Breast epithelium (tissue), 4 donors: ENCODE results near the gene DHRS7B. TPM values are rescaled to one million over a fixed set of nuclear protein-coding genes. Genes with fewer than 3 reads are reported as not detected.
A peak's percentile ranks its signal among the peaks of the same experiment; 100 is the strongest.

Experiments used
- DNase-seq, 2 donors: peaks; one replicate each; pipeline ENCODE4 v3.0.0-alpha.2; 2019; ENCODE audit warnings: low spot score in 2 of 2
- H3K27ac ChIP-seq, 2 donors: fragments of 200-600 bp; sonication (generic) in 1 of 2; one replicate each; pipeline ENCODE4 v1.5.1; 2016 to 2019; ENCODE audit warnings: mild to moderate bottlenecking in 1 of 2
- H3K27me3 ChIP-seq, 2 donors: fragments of 200-600 bp; sonication (generic) in 1 of 2; one replicate each; pipeline versions ENCODE4 v1.5.1 to v1.6.0; 2017 to 2019; ENCODE audit warnings: control low read depth in 1 of 2, mild to moderate bottlenecking in 1 of 2
- H3K36me3 ChIP-seq: fragments of 200-600 bp; one replicate; pipeline ENCODE4 v1.5.1; 2019
- H3K4me1 ChIP-seq, 2 donors: fragments of 200-600 bp; sonication (generic); one replicate each; pipeline ENCODE4 v1.5.1; 2016 to 2019; ENCODE audit warnings: control low read depth in 1 of 2
- H3K4me3 ChIP-seq, 3 donors: fragments of 200-600 bp; sonication (generic); 1 replicate in 2 of 3; 2 replicates in 1 of 3; pipeline ENCODE4 v1.5.1; 2016 to 2019; ENCODE audit warnings: mild to moderate bottlenecking in 3 of 3, moderate library complexity in 2 of 3
- H3K9me3 ChIP-seq, 2 donors: fragments of 200-600 bp; sonication (generic) in 1 of 2; one replicate each; pipeline ENCODE4 v1.5.1; 2016 to 2019; ENCODE audit warnings: control low read depth in 1 of 2
- POLR2A ChIP-seq: fragments of 450-650 bp; IDR thresholded peaks from one replicate; pipeline ENCODE4 v1.6.1; 2016; ENCODE audit warnings: antibody characterized with exemption, mild to moderate bottlenecking, moderate library complexity
- POLR2AphosphoS5 ChIP-seq, 3 donors: sonication (generic); formaldehyde crosslinking; IDR thresholded peaks; one replicate each; pipeline ENCODE4 v1.6.1; 2017; ENCODE audit warnings: antibody characterized with exemption in 3 of 3
- intact Hi-C: fragments of 100-400 bp; cut with DNase I; formaldehyde crosslinking; loops from one replicate; pipeline ENCODE4 v1.15.1; 2023; ENCODE audit warnings: low total_unique reads
- total RNA-seq, 3 donors: library from RNA; depleted of rRNA; stranded (reverse); fragments of >200 nt; gene quantifications; one replicate each; pipeline ENCODE4 v1.1.0, GENCODE V29; 2016
- TF ChIP-seq, protein P1 (sequence below), 3 donors: fragments of 450-650 bp; IDR thresholded peaks; one replicate each; pipeline ENCODE4 v1.5.1; 2016 to 2017; ENCODE audit warnings: antibody characterized with exemption in 3 of 3, mild to moderate bottlenecking in 3 of 3, moderate library complexity in 3 of 3

The DHRS7B gene
- total RNA-seq, 3 donors from 2014 or later, result 53.7 to 64.0 (median 60.9) TPM

DNA sequence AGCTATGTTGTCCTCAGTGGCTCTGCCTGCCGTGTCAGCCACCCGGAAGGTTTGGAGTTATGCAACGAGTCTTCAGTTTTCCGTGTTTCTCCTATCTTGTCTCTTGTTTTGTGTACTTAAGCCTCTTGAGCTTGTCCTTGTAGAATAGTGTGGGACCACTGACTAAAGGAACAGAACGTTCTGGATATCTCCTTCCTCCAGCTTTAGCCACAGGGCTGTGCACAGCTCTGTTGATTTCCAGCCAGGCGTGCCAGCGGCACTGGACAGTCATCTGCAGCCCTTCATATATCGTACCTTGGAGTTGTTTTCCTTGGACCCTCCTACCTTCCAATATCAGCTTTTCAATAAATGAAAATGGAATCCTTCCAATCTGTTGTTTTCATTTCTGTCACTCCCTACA is 47.4 kb downstream of the DHRS7B start:
- intact Hi-C loops, result no loop called here
- H3K36me3 ChIP-seq, result peaks cover 5% of the 10 kb centered on the region
- DNase-seq, result no peak
- peak overlapping the region in 1 of 2 donors; percentile 25 for H3K27ac ChIP-seq
- no peaks in the 10 kb centered on the region for H3K9me3 ChIP-seq
- H3K4me3 ChIP-seq, result no peak overlapping the region
- peaks cover 0 to 3% of the 10 kb centered on the region in 2 donors for H3K4me1 ChIP-seq
- no peaks in the 10 kb centered on the region for H3K27me3 ChIP-seq
- no peak for TF ChIP-seq POLR2AphosphoS5 (IDR thresholded peaks at IDR 0.05)
- no peak for TF ChIP-seq POLR2A
- TF ChIP-seq, protein P1, sequence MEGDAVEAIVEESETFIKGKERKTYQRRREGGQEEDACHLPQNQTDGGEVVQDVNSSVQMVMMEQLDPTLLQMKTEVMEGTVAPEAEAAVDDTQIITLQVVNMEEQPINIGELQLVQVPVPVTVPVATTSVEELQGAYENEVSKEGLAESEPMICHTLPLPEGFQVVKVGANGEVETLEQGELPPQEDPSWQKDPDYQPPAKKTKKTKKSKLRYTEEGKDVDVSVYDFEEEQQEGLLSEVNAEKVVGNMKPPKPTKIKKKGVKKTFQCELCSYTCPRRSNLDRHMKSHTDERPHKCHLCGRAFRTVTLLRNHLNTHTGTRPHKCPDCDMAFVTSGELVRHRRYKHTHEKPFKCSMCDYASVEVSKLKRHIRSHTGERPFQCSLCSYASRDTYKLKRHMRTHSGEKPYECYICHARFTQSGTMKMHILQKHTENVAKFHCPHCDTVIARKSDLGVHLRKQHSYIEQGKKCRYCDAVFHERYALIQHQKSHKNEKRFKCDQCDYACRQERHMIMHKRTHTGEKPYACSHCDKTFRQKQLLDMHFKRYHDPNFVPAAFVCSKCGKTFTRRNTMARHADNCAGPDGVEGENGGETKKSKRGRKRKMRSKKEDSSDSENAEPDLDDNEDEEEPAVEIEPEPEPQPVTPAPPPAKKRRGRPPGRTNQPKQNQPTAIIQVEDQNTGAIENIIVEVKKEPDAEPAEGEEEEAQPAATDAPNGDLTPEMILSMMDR (IDR thresholded peaks at IDR 0.05), result no peak

DNA sequence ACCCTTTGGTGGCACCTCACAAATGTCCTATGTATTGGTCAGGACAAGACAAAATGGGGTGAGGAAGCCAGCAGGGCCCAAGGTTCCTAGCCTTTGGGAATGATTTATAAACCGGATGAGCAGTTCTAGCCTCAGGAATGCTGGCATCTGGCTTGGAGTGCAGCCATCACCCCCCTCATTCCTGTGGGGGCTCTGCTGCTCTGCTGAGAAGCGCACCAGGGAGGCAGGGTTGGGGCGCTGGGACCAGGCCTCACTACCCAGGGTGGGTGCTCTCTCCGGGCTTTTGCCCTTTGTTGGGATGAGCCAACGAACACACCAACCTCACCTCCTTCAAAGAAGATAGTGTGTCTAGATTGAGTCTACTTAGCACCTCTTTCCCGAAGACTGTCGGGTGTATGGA is 47.9 kb downstream of the DHRS7B start:
- peaks cover 0 to 3% of the 10 kb centered on the region in 2 donors for H3K4me1 ChIP-seq
- no peak overlapping the region for H3K4me3 ChIP-seq
- H3K27me3 ChIP-seq, result no peaks in the 10 kb centered on the region
- peaks cover 5% of the 10 kb centered on the region for H3K36me3 ChIP-seq
- TF ChIP-seq POLR2A, result no peak
- TF ChIP-seq POLR2AphosphoS5 (IDR thresholded peaks at IDR 0.05), result no peak
- TF ChIP-seq, protein P1 (IDR thresholded peaks at IDR 0.05), result no peak
- peak overlapping the region in 1 of 2 donors; percentile 25 for H3K27ac ChIP-seq
- intact Hi-C loops, result no loop called here
- H3K9me3 ChIP-seq, result no peaks in the 10 kb centered on the region
- DNase-seq, result no peak

DNA sequence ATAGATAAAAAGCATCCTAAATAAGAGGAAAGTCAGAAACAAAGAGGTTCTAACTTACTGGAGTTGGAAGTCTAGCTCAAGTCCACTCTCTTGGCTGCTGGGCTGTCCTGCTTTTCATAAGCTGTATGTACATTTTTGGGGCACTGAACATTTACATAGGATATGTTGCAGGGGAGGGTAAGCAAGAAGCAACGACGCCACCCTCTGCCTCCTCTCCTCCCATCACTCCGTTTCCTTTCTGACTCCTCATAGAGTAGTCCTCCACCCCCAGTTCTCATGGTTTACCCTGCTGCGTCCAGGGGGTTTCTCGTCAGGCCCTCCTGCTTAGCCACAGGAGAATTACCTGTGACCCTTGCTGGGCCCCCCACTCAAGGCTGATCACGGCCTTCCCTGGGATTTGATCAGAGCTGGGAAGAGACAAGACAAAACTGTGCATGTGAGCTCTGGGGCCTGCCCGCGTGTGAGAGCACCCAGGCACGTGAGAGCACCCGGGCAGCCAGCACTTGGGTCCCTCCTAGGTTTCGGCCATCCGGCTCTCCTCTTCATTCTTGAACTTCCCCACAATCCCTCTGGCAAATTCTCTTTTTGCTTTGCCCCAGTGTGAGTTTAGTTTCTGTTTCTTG is 50.1 kb downstream of the DHRS7B start:
- intact Hi-C loops, result no loop called here
- no peaks in the 10 kb centered on the region for H3K4me1 ChIP-seq
- no peaks in the 10 kb centered on the region for H3K27me3 ChIP-seq
- H3K4me3 ChIP-seq, result no peak overlapping the region
- no peak overlapping the region for H3K27ac ChIP-seq
- H3K36me3 ChIP-seq, result peaks cover 5% of the 10 kb centered on the region
- no peaks in the 10 kb centered on the region for H3K9me3 ChIP-seq
- no peak for TF ChIP-seq POLR2A
- TF ChIP-seq POLR2AphosphoS5 (IDR thresholded peaks at IDR 0.05), result no peak
- TF ChIP-seq, protein P1 (IDR thresholded peaks at IDR 0.05), result no peak
- DNase-seq, result no peak

DNA sequence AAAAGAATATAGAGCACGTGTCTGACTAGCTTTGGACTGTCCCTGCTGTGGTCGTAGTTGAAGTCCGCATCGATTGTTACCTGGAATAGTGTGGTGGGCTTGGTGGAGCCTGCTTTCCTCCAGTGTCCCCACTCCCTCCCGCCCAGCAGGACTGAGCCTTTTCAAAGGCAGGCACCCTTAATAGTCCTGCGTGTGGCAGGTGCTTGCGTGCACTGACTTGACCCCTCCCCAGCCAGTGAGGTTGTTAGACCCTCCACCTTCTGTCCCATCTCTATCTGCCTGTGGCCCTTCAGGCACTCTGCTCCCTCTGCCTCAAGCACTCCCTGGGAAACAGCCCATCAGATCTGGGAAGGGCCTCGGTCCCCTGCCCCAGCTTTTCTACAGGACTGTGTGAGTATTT is 50.6 kb downstream of the DHRS7B start:
- no peak overlapping the region for H3K27ac ChIP-seq
- no peaks in the 10 kb centered on the region for H3K27me3 ChIP-seq
- no peak for DNase-seq
- no peaks in the 10 kb centered on the region for H3K9me3 ChIP-seq
- H3K36me3 ChIP-seq, result peaks cover 4% of the 10 kb centered on the region
- intact Hi-C loops, result no loop called here
- TF ChIP-seq POLR2AphosphoS5 (IDR thresholded peaks at IDR 0.05) (no peak), POLR2A (no peak)
- TF ChIP-seq, protein P1 (IDR thresholded peaks at IDR 0.05), result no peak
- H3K4me1 ChIP-seq, result no peaks in the 10 kb centered on the region
- no peak overlapping the region for H3K4me3 ChIP-seq

DNA sequence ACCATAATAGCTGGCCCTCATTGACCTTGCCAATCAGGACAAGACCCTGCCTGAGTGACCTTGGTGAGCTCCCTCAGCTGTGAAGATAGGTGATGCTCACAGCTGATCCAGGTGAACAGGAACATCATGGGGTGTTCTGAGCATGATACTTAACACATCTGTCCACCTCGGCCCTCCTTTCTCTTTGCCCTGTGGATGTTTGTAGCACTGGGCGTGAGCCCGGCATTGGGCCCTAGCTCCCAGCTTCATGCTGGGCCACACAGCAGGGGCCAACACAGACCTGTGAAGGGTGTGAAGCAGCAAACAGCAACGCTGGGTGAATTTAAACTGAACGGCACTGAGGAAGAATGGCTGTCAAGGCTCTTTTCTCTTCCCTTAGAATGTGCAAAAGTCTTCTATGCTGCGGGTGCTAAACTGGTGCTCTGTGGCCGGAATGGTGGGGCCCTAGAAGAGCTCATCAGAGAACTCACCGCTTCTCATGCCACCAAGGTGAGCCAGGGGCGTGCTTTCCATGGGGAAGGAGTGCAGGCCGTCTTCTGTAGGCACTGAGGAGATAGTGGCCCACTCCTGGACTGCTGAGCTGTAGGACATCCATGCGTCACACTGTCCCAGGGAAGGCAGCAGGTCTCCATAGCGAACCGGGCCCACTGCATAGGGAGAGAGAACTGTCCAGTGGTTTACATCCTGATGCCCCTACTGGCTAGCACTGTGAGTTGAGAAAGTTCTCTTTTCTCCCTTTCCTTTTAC is 51.3 kb downstream of the DHRS7B start:
- Histone ChIP-seq H3K27ac (no peak overlapping the region), H3K9me3 (no peaks in the 10 kb centered on the region), H3K4me1 (no peaks in the 10 kb centered on the region), H3K36me3 (no peaks in the 10 kb centered on the region), H3K27me3 (no peaks in the 10 kb centered on the region), H3K4me3 (no peak overlapping the region)
- TF ChIP-seq POLR2AphosphoS5 (IDR thresholded peaks at IDR 0.05) (no peak), POLR2A (no peak)
- TF ChIP-seq, protein P1 (IDR thresholded peaks at IDR 0.05), result no peak
- DNase-seq, result peak in 1 of 2 donors; percentile 25
- intact Hi-C loops, result no loop called here
